K562 (cell line): ENCODE measurements around the gene MCTS1. TPM values are rescaled to one million over a fixed set of nuclear protein-coding genes. Genes with fewer than 3 reads are reported as not detected.

Experiments used
- EGR1 ChIP-seq: fragments of 450-650 bp; conservative IDR thresholded peaks from 2 replicates; pipeline ENCODE4 v1.6.1; 2017; ENCODE audit warnings: mild to moderate bottlenecking
- ESRRB ChIP-seq: fragments of 250-450 bp; sonication (Bioruptor Pico); IDR thresholded peaks from 2 replicates; pipeline ENCODE4 v1.5.0; 2020; ENCODE audit warnings: mild to moderate bottlenecking, moderate library complexity, borderline replicate concordance
- HSF4 ChIP-seq: fragments of 250-450 bp; sonication (Bioruptor Pico); IDR thresholded peaks from 2 replicates; pipeline ENCODE4 v2.1.2; 2022; ENCODE audit warnings: mild to moderate bottlenecking, moderate library complexity, borderline replicate concordance
- KAT8 ChIP-seq: fragments of 450-650 bp; IDR thresholded peaks from 2 replicates; pipeline ENCODE4 v1.6.1; 2016; ENCODE audit warnings: low read depth, mild to moderate bottlenecking
- L3MBTL2 ChIP-seq: fragments of 450-650 bp; IDR thresholded peaks from 2 replicates; pipeline ENCODE4 v1.6.1; 2016; ENCODE audit warnings: mild to moderate bottlenecking, moderate library complexity
- NBN ChIP-seq: fragments of 450-650 bp; IDR thresholded peaks from 2 replicates; pipeline ENCODE4 v1.6.1; 2016; ENCODE audit warnings: low read depth, mild to moderate bottlenecking
- RFX1 ChIP-seq: fragments of 450-650 bp; IDR thresholded peaks from 2 replicates; pipeline ENCODE4 v1.6.1; 2016; ENCODE audit warnings: mild to moderate bottlenecking, moderate library complexity
- SRSF7 ChIP-seq: fragments of 200-400 bp; formaldehyde crosslinking; optimal IDR thresholded peaks from 2 replicates; pipeline ENCODE3; 2017; ENCODE audit warnings: mild to moderate bottlenecking, low read depth, low read length
- TCF7 ChIP-seq: sonication (generic); IDR thresholded peaks from 2 replicates; pipeline ENCODE4 v1.6.1; 2016; ENCODE audit warnings: antibody characterized with exemption, borderline replicate concordance
- THRAP3 ChIP-seq: fragments of 450-650 bp; IDR thresholded peaks from 2 replicates; pipeline ENCODE4 v1.6.1; 2016; ENCODE audit warnings: mild to moderate bottlenecking, inconsistent platforms, borderline replicate concordance
- ZNF12 ChIP-seq: sonication (generic); formaldehyde crosslinking; IDR thresholded peaks from 2 replicates; pipeline ENCODE4 v1.4.0; 2020; ENCODE audit warnings: mild to moderate bottlenecking, missing genetic modification reagents
- polyA plus RNA-seq, 8 experiments: library from polyadenylated mRNA; depleted of rRNA in 4 of 8; stranded (reverse) in 5 of 8; unstranded in 3 of 8; fragments of >200 nt; fragmentation: Nextera tagmentation in 2 of 8; fragmentation: Illumina TruSeq in 1 of 8; extraction: Ambion mirVana in 2 of 8; extraction: Trizol in 1 of 8; gene quantifications; 2 replicates each; pipeline versions ENCODE4 v1.2.1 to v1.2.3, GENCODE V29; 2011 to 2014; ENCODE audit warnings: inconsistent platforms in 1 of 8, missing spikeins in 1 of 8
- total RNA-seq, 7 experiments: library from RNA; depleted of rRNA in 6 of 7; stranded (reverse); fragments of >200 nt in 6 of 7; fragmentation: Illumina TruSeq in 2 of 7; extraction: Trizol in 2 of 7; gene quantifications; 2 replicates each; pipeline versions ENCODE4 v1.2.1 to v1.2.3, GENCODE V29; 2011 to 2021; ENCODE audit warnings: low replicate concordance in 1 of 7
- TF ChIP-seq, protein P1 (sequence below): fragments of 450-650 bp; formaldehyde crosslinking; IDR thresholded peaks from 2 replicates; pipeline ENCODE4 v1.4.0; 2022; ENCODE audit warnings: missing genetic modification characterization
- TF ChIP-seq, protein P2 (sequence below), 2 experiments: fragments of 450-650 bp in 1 of 2; sonication (generic) in 1 of 2; formaldehyde crosslinking in 1 of 2; IDR thresholded peaks; 2 replicates each; pipeline versions ENCODE4 v1.7.1 to v1.9.0; 2016 to 2022; ENCODE audit warnings: inconsistent platforms in 1 of 2, mild to moderate bottlenecking in 1 of 2, missing genetic modification reagents in 1 of 2
- TF ChIP-seq, protein P3 (sequence below): fragments of 450-650 bp; IDR thresholded peaks from 2 replicates; pipeline ENCODE4 v1.7.1; 2018; ENCODE audit warnings: mild to moderate bottlenecking, low read depth; ENCODE audit not compliant: partially characterized antibody

Gene MCTS1
- total and polyA plus RNA-seq, 9 of the 15 experiments (the other 6 are each of a cell fraction or from before 2014, with no cell fraction given) = 65.3 to 300 (median 152) TPM

DNA sequence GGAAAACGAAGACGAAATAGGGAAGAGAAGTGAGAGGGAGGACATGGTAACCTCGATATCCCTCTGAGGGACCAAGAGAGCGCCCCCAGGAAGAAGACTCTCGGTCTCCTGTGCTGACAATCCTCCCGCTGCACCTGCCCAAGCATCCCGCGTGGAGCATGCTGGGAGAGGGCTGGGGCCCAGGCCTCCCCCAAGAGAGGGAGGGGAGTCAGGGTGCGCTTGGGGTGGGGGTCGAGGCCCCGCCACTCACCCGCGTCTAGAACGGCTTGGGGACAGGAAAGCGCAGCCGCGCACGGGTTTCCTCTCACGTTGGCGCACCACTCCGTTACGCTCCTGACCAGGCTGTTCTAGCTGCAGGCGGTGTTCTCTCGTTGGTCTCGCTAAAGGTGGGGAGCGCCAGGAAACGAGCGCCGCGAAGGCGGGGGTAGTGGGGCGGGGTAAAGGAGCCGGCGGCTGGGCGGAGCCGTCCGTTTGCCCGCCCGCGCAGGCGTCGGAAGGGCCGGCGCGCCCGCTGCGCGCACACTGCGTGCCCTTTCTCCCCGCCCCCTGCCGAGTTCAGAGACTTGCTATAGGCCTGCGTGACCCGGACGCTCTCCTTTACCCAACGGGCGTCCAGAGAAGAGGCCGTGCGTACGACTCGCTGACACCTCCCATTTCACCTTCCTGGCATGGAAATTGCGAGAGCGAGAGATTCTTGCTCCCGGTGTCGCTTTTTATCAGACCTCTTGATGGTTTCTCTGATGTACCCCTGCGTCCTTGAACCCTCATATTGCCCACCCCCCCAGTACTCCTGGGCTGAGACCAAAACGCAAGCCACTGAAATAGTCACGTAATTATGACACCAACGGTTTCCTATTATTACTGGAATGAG, 26.0 kb downstream of the MCTS1 start, which contains the start of gene C1GALT1C1 (continued):
- TF ChIP-seq, protein P1, sequence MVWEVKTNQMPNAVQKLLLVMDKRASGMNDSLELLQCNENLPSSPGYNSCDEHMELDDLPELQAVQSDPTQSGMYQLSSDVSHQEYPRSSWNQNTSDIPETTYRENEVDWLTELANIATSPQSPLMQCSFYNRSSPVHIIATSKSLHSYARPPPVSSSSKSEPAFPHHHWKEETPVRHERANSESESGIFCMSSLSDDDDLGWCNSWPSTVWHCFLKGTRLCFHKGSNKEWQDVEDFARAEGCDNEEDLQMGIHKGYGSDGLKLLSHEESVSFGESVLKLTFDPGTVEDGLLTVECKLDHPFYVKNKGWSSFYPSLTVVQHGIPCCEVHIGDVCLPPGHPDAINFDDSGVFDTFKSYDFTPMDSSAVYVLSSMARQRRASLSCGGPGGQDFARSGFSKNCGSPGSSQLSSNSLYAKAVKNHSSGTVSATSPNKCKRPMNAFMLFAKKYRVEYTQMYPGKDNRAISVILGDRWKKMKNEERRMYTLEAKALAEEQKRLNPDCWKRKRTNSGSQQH (CRISPR knock-in tag) = no peak
- TF ChIP-seq ZNF12 (CRISPR knock-in tag) (no peak), L3MBTL2 (peak; percentile 59; the same call in 1 of the 2 replicates), EGR1 (peak; percentile 64; the same call in 1 of the 2 replicates), RFX1 (no peak), KAT8 (no peak), THRAP3 (no peak), SRSF7 (no peak), HSF4 (CRISPR knock-in tag) (no peak), NBN (no peak), ESRRB (no peak), TCF7 (no peak)
- TF ChIP-seq, protein P2, sequence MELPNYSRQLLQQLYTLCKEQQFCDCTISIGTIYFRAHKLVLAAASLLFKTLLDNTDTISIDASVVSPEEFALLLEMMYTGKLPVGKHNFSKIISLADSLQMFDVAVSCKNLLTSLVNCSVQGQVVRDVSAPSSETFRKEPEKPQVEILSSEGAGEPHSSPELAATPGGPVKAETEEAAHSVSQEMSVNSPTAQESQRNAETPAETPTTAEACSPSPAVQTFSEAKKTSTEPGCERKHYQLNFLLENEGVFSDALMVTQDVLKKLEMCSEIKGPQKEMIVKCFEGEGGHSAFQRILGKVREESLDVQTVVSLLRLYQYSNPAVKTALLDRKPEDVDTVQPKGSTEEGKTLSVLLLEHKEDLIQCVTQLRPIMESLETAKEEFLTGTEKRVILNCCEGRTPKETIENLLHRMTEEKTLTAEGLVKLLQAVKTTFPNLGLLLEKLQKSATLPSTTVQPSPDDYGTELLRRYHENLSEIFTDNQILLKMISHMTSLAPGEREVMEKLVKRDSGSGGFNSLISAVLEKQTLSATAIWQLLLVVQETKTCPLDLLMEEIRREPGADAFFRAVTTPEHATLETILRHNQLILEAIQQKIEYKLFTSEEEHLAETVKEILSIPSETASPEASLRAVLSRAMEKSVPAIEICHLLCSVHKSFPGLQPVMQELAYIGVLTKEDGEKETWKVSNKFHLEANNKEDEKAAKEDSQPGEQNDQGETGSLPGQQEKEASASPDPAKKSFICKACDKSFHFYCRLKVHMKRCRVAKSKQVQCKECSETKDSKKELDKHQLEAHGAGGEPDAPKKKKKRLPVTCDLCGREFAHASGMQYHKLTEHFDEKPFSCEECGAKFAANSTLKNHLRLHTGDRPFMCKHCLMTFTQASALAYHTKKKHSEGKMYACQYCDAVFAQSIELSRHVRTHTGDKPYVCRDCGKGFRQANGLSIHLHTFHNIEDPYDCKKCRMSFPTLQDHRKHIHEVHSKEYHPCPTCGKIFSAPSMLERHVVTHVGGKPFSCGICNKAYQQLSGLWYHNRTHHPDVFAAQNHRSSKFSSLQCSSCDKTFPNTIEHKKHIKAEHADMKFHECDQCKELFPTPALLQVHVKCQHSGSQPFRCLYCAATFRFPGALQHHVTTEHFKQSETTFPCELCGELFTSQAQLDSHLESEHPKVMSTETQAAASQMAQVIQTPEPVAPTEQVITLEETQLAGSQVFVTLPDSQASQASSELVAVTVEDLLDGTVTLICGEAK (IDR thresholded peaks at IDR 0.05) = peak; percentile 56; the same call in 1 of the 2 replicates
- TF ChIP-seq, protein P2 (CRISPR knock-in tag; IDR thresholded peaks at IDR 0.05) = no peak
- TF ChIP-seq, protein P3, sequence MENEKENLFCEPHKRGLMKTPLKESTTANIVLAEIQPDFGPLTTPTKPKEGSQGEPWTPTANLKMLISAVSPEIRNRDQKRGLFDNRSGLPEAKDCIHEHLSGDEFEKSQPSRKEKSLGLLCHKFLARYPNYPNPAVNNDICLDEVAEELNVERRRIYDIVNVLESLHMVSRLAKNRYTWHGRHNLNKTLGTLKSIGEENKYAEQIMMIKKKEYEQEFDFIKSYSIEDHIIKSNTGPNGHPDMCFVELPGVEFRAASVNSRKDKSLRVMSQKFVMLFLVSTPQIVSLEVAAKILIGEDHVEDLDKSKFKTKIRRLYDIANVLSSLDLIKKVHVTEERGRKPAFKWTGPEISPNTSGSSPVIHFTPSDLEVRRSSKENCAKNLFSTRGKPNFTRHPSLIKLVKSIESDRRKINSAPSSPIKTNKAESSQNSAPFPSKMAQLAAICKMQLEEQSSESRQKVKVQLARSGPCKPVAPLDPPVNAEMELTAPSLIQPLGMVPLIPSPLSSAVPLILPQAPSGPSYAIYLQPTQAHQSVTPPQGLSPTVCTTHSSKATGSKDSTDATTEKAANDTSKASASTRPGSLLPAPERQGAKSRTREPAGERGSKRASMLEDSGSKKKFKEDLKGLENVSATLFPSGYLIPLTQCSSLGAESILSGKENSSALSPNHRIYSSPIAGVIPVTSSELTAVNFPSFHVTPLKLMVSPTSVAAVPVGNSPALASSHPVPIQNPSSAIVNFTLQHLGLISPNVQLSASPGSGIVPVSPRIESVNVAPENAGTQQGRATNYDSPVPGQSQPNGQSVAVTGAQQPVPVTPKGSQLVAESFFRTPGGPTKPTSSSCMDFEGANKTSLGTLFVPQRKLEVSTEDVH = no peak
